ENCODE results near the gene CCDC122. TPM values are rescaled to one million over a fixed set of nuclear protein-coding genes. Genes with fewer than 3 reads are reported as not detected.

Gene CCDC122
- total RNA-seq, 1 experiment from 2014 or later, result 10.5 TPM

DNA sequence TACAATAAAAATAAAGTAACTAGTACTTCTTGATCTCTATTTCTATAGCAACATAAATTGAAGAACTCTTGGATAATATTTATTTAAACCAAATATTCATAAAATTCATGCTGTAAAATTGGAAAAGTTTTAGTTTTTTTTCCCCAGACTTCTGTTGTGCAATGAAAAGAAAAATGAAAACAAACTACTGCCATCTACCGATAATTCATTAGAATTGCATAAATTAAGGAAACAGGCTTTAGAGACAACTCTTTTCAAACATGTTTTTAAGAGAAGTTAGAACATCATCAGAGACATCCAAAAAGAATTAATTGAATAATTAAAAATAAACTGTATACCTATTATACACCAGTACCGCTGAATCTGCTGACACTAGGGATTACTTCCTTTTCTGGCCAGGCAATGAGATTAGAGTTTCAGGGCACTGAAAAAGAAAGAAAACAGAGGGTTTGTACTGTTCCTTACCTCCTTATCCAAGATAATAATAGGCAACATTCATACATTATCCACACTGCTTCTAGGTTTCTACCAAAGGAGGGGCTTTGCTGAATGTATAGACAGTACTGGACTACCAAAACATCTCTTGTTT, 4.9 kb downstream of the CCDC122 start:
- H3K36me3 Mint-ChIP-seq, result no peaks in the 10 kb centered on the region
- no peaks in the 10 kb centered on the region for H3K27me3 Mint-ChIP-seq (ENCODE audit: low read depth)
- peaks cover 24% of the 10 kb centered on the region for H3K4me1 Mint-ChIP-seq
- TF ChIP-seq ZNF396 (CRISPR knock-in tag; IDR thresholded peaks at IDR 0.05; ENCODE audit: borderline replicate concordance), result no peak
- no peak for TF ChIP-seq ETV6 (CRISPR knock-in tag; IDR thresholded peaks at IDR 0.05)
- no peak for TF ChIP-seq FOXP1 (CRISPR knock-in tag; IDR thresholded peaks at IDR 0.05; ENCODE audit: borderline replicate concordance)
- TF ChIP-seq PRRX2 (CRISPR knock-in tag; IDR thresholded peaks at IDR 0.05), result no peak
- no peak for TF ChIP-seq TEAD4 (CRISPR knock-in tag; IDR thresholded peaks at IDR 0.05)
- TF ChIP-seq AR (CRISPR knock-in tag; IDR thresholded peaks at IDR 0.05), result no peak
- no peak for TF ChIP-seq MYBL2 (CRISPR knock-in tag; IDR thresholded peaks at IDR 0.05)
- TF ChIP-seq JUN (CRISPR knock-in tag; IDR thresholded peaks at IDR 0.05), result no peak
- no peak for TF ChIP-seq MLX (CRISPR knock-in tag; IDR thresholded peaks at IDR 0.05)
- no peak for TF ChIP-seq ZSCAN18 (CRISPR knock-in tag; IDR thresholded peaks at IDR 0.05)
- no peak for TF ChIP-seq AFF4 (CRISPR knock-in tag; IDR thresholded peaks at IDR 0.05; ENCODE audit: borderline replicate concordance)
- TF ChIP-seq ZNF532 (CRISPR knock-in tag; IDR thresholded peaks at IDR 0.05; ENCODE audit: borderline replicate concordance), result no peak
- TF ChIP-seq, protein P1, sequence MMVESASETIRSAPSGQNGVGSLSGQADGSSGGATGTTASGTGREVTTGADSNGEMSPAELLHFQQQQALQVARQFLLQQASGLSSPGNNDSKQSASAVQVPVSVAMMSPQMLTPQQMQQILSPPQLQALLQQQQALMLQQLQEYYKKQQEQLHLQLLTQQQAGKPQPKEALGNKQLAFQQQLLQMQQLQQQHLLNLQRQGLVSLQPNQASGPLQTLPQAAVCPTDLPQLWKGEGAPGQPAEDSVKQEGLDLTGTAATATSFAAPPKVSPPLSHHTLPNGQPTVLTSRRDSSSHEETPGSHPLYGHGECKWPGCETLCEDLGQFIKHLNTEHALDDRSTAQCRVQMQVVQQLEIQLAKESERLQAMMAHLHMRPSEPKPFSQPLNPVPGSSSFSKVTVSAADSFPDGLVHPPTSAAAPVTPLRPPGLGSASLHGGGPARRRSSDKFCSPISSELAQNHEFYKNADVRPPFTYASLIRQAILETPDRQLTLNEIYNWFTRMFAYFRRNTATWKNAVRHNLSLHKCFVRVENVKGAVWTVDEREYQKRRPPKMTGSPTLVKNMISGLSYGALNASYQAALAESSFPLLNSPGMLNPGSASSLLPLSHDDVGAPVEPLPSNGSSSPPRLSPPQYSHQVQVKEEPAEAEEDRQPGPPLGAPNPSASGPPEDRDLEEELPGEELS (CRISPR knock-in tag; IDR thresholded peaks at IDR 0.05), result no peak
- TF ChIP-seq IRF2 (CRISPR knock-in tag; IDR thresholded peaks at IDR 0.05; ENCODE audit: borderline replicate concordance, low read depth), result no peak
- TF ChIP-seq ZNF671 (CRISPR knock-in tag; IDR thresholded peaks at IDR 0.05), result no peak
- no peak for TF ChIP-seq CREM (CRISPR knock-in tag; IDR thresholded peaks at IDR 0.05)
- TF ChIP-seq HMGA2 (CRISPR knock-in tag; IDR thresholded peaks at IDR 0.05), result no peak
- H3K9me3 Mint-ChIP-seq, result no peaks in the 10 kb centered on the region; the same call in 1 of the 2 replicates
- POLR2A ChIA-PET, result no interaction called here
- H3K4me3 Mint-ChIP-seq, result no peak overlapping the region
- DNase-seq (ENCODE audit: low spot score) (no peak), ATAC-seq (no peak)
- CTCF ChIA-PET, result no interaction called here
- H3K27ac Mint-ChIP-seq, result no peak overlapping the region

Measured in WTC11 (cell line).